B cell (primary cell): ENCODE measurements around the gene ZNF506. TPM values are rescaled to one million over a fixed set of nuclear protein-coding genes. Genes with fewer than 3 reads are reported as not detected.

Source experiments
- ATAC-seq: fragments of 200-7000 bp; cut with Tn5 transposase; one replicate; pipeline ENCODE4 v1.10.0; 2021; ENCODE audit warnings: low read depth, mild to moderate bottlenecking, moderate number of reproducible peaks, moderate library complexity
- CTCF ChIA-PET: fragments of 350-600 bp; sonication (Branson Sonifier 250); formaldehyde crosslinking; loops from one replicate; lab custom pipeline; 2021; ENCODE audit warnings: antibody characterized with exemption, inconsistent platforms; lab: Charles Lee
- POLR2A ChIA-PET: fragments of 350-600 bp; sonication (Branson Sonifier 250); formaldehyde crosslinking; loops from one replicate; lab custom pipeline; 2021; ENCODE audit warnings: antibody characterized with exemption; lab: Charles Lee
- DNase-seq: peaks from one replicate; pipeline ENCODE4 v3.0.0; 2013
- H2AFZ ChIP-seq: 2 replicates; pipeline ENCODE4 v1.6.1; 2012; ENCODE audit warnings: mild to moderate bottlenecking, low read depth, low read length; ENCODE audit not compliant: insufficient read depth, poor library complexity, severe bottlenecking
- H3K27ac ChIP-seq, 2 donors: 1 replicate in 1 of 2; 2 replicates in 1 of 2; pipeline ENCODE4 v1.5.1; 2012 to 2013; ENCODE audit warnings: low read length in 2 of 2, mild to moderate bottlenecking in 2 of 2, moderate library complexity in 1 of 2
- H3K27me3 ChIP-seq, 4 experiments: fragments of 200-600 bp in 1 of 4; sonication (generic) in 1 of 4; replicated peaks in 1 of 4; 1 replicate in 2 of 4; 2 replicates in 2 of 4; pipeline versions ENCODE4 v1.6.1 to v1.7.0; 2013 to 2016; ENCODE audit warnings: low read length in 3 of 4, mild to moderate bottlenecking in 2 of 4, mixed read lengths in 1 of 4, moderate library complexity in 1 of 4; ENCODE audit not compliant: insufficient read depth in 4 of 4, control insufficient read depth in 3 of 4; ENCODE audit errors: control extremely low read depth in 1 of 4
- H3K36me3 ChIP-seq, 2 experiments: replicated peaks in 1 of 2; 1 replicate in 1 of 2; 2 replicates in 1 of 2; pipeline versions ENCODE4 v1.6.1 to v1.7.1; 2013; ENCODE audit warnings: low read length in 1 of 2; ENCODE audit not compliant: insufficient read depth in 2 of 2, control insufficient read depth in 1 of 2; ENCODE audit errors: control extremely low read depth in 1 of 2, extremely low read depth in 1 of 2
- H3K4me1 ChIP-seq, 2 donors: fragments of 200-600 bp in 1 of 2; sonication (generic) in 1 of 2; 1 replicate in 1 of 2; 2 replicates in 1 of 2; pipeline versions ENCODE4 v1.5.1 to v1.6.1; 2013 to 2017; ENCODE audit warnings: low read length in 2 of 2; ENCODE audit not compliant: control insufficient read depth in 2 of 2, insufficient read depth in 2 of 2
- H3K4me2 ChIP-seq: replicated peaks from 2 replicates; pipeline ENCODE3; 2012; ENCODE audit warnings: mild to moderate bottlenecking, low read depth, low read length; ENCODE audit not compliant: poor library complexity, severe bottlenecking
- H3K4me3 ChIP-seq, 5 experiments: fragments of 200-600 bp in 1 of 5; sonication (generic) in 1 of 5; 1 replicate in 3 of 5; 2 replicates in 2 of 5; pipeline versions ENCODE4 v1.5.1 to v1.7.0; 2011 to 2016; ENCODE audit warnings: low read length in 4 of 5, mild to moderate bottlenecking in 4 of 5, low read depth in 2 of 5, control low read depth in 1 of 5, moderate library complexity in 1 of 5; ENCODE audit not compliant: insufficient read depth in 1 of 5; ENCODE audit errors: control extremely low read depth in 1 of 5, extremely low read depth in 1 of 5
- H3K79me2 ChIP-seq: fragments of 200-600 bp; sonication (generic); one replicate; pipeline ENCODE4 v1.6.0; 2016; ENCODE audit warnings: low read length; ENCODE audit not compliant: control insufficient read depth, insufficient read depth
- H3K9ac ChIP-seq: fragments of 200-600 bp; sonication (generic); 2 replicates; pipeline ENCODE4 v1.6.1; 2017; ENCODE audit warnings: mild to moderate bottlenecking, low read length, moderate library complexity
- H3K9me3 ChIP-seq, 3 donors: one replicate each; pipeline versions ENCODE4 v1.6.1 to v1.7.1; 2013; ENCODE audit warnings: low read length in 2 of 3; ENCODE audit not compliant: control insufficient read depth in 2 of 3, insufficient read depth in 1 of 3; ENCODE audit errors: control extremely low read depth in 1 of 3
- H4K20me1 ChIP-seq: 2 replicates; pipeline ENCODE4 v1.6.0; 2012; ENCODE audit warnings: mild to moderate bottlenecking, low read length; ENCODE audit not compliant: insufficient read depth, control insufficient read depth, poor library complexity, severe bottlenecking
- H3K27ac Mint-ChIP-seq: one replicate; pipeline ENCODE4 v1.8.0; 2021; ENCODE audit warnings: mixed read lengths
- H3K27me3 Mint-ChIP-seq: one replicate; pipeline ENCODE4 v1.8.0; 2021; ENCODE audit warnings: mixed read lengths
- H3K4me1 Mint-ChIP-seq: one replicate; pipeline ENCODE4 v1.8.0; 2021; ENCODE audit warnings: mixed read lengths
- H3K4me3 Mint-ChIP-seq: one replicate; pipeline ENCODE4 v1.8.0; 2021; ENCODE audit warnings: mixed read lengths
- H3K9me3 Mint-ChIP-seq: one replicate; pipeline ENCODE4 v1.8.0; 2022; ENCODE audit warnings: mixed read lengths; ENCODE audit not compliant: insufficient read depth
- EZH2 ChIP-seq: IDR thresholded peaks from 2 replicates; pipeline ENCODE4 v1.6.1; 2012; ENCODE audit warnings: borderline replicate concordance, low read depth, mild to moderate bottlenecking, moderate library complexity, low read length; ENCODE audit not compliant: insufficient read depth, poor library complexity, severe bottlenecking
- WGBS: methylation state at CpG from one replicate; pipeline ENCODE4 v1.1.5; 2013; ENCODE audit warnings: missing lambda C conversion rate; ENCODE audit not compliant: insufficient coverage; 5-methylcytosine and 5-hydroxymethylcytosine counted together
- intact Hi-C: fragments of 100-400 bp; cut with micrococcal nuclease; formaldehyde crosslinking; loops from one replicate; pipeline ENCODE4 v1.10.0; 2022
- polyA plus RNA-seq: library from polyadenylated mRNA; depleted of rRNA; stranded (reverse); fragments of >200 nt; gene quantifications from 2 replicates; pipeline ENCODE4 v1.2.3, GENCODE V29; 2012
- total RNA-seq, 2 donors: library from RNA; stranded (reverse); fragments of 120-200 nt in 1 of 2; gene quantifications; 1 replicate in 1 of 2; 2 replicates in 1 of 2; pipeline versions ENCODE4 v1.2.3 to v1.2.4, GENCODE V29; 2013 to 2022
- TF ChIP-seq, protein P1 (sequence below): fragments of 200-600 bp; IDR thresholded peaks from one replicate; pipeline ENCODE4 v1.8.0; 2022; ENCODE audit warnings: antibody characterized with exemption, mild to moderate bottlenecking

Gene ZNF506
- total and polyA plus RNA-seq, 2 donors (not counting 1 experiment from before 2014, with no cell fraction given): 25.6 to 67.6 TPM

DNA sequence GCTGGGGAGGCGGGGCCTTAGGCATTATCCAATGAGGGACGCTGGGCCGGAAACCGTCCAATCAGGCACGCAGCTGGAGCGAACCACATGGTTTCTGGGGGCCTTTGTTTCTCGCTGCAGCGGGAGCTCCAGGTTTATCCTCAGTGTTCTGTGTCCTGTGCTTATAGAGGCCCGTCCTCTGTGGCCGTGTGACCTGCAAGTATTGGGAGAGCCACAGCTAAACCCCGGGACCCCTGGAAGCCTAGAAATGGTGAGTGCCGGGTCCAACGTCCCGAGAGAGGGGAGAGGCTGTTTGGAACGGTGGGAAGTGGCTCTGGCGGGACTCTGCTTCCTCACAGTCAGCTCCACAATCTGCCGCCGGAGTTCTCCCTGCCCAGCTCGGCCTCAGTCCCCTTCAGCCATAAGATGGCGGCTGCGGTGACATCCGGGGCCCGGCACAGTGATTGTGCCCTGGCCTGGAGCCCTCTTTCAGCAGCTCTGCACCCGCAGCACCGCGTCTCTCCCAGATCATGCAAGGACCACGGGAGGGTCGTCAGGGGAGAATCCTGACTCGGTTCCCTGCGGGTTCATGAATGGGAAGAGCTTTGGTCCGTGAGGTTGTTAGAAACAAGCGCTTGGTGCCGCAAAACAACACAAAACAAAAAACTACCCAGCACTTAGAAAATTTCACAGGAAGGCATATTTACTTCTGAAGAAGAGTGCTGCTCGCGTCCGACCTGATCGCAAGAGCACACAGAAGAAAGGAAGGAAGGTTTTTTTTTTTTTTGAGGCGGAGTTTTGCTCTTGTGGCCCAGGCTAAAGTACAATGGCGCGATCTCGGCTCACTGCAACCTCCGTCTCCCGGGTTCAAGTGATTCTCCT lies 44.4 kb upstream of the ZNF506 start, which contains the start of gene ZNF253:
TSS of gene ZNF253 (plus strand) at position 133 of the 861 bp plus-strand sequence. CDS start at position 248, 115 bp downstream.
- ATAC-seq: peak; percentile 87
- H3K27me3 Mint-ChIP-seq: no peaks in the 10 kb centered on the region

More for the DNA sequence above, 44.4 kb upstream of the ZNF506 start, which contains the start of gene ZNF253:
- Histone ChIP-seq H4K20me1 (peaks cover 5% of the 10 kb centered on the region), H3K79me2 (peaks cover 43% of the 10 kb centered on the region), H3K4me1 (peaks cover 15 to 19% of the 10 kb centered on the region in 2 donors), H3K9me3 (peaks cover 0 to 5% (median under 1%) of the 10 kb centered on the region in 3 donors), H2AFZ (peak within 1 kb of the TSS; percentile 84), H3K27ac (peak within 1 kb of the TSS; percentile 88 to 91), H3K4me3 (peak within 1 kb of the TSS; percentile 78 to 97 (median 93)), H3K27me3 (no peaks in the 10 kb centered on the region), H3K36me3 (no peaks in the 10 kb centered on the region), H3K4me2 (peak within 1 kb of the TSS; percentile 85), H3K9ac (peak within 1 kb of the TSS; percentile 89)
- ChIA-PET CTCF (interaction anchor here (0.6 to 1.5 kb wide), 6 partner anchors 35 to 173 kb away, joined by 3 to 9 read pairs (median 3); partner anchors contain the start of genes ZNF14, ZNF506, ZNF682 and ZNF93), POLR2A (interaction anchor here (0.6 to 2.9 kb wide), 19 partner anchors 10 to 1639 kb away, joined by 3 to 33 read pairs (median 3); partner anchors contain the start of genes ATP13A1, ZNF101, ZNF14 and ZNF429)
- WGBS: 0% methylated on average over 37 of the region's 43 CpGs
- intact Hi-C loops: loop anchor here (1.0 to 10.0 kb wide), 7 partner anchors 34 to 369 kb away; partner anchors contain the start of genes ATP13A1, ZNF506, ZNF682 and ZNF90
- Mint-ChIP-seq H3K27ac (peak within 1 kb of the TSS; percentile 98), H3K4me1 (peaks cover 35% of the 10 kb centered on the region), H3K4me3 (peak within 1 kb of the TSS; percentile 100), H3K9me3 (no peaks in the 10 kb centered on the region)
- no peak for TF ChIP-seq EZH2
- TF ChIP-seq, protein P1, sequence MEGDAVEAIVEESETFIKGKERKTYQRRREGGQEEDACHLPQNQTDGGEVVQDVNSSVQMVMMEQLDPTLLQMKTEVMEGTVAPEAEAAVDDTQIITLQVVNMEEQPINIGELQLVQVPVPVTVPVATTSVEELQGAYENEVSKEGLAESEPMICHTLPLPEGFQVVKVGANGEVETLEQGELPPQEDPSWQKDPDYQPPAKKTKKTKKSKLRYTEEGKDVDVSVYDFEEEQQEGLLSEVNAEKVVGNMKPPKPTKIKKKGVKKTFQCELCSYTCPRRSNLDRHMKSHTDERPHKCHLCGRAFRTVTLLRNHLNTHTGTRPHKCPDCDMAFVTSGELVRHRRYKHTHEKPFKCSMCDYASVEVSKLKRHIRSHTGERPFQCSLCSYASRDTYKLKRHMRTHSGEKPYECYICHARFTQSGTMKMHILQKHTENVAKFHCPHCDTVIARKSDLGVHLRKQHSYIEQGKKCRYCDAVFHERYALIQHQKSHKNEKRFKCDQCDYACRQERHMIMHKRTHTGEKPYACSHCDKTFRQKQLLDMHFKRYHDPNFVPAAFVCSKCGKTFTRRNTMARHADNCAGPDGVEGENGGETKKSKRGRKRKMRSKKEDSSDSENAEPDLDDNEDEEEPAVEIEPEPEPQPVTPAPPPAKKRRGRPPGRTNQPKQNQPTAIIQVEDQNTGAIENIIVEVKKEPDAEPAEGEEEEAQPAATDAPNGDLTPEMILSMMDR: no peak
- peak; percentile 94 for DNase-seq
